ENCODE measurements around the gene PIGR. TPM values are rescaled to one million over a fixed set of nuclear protein-coding genes. Genes with fewer than 3 reads are reported as not detected.

PIGR gene
- total and polyA plus RNA-seq, 9 of the 15 experiments (the other 6 are each of a cell fraction or from before 2014, with no cell fraction given) = 0.01 to 1.5 (median 0.03) TPM; not detected in 4

DNA sequence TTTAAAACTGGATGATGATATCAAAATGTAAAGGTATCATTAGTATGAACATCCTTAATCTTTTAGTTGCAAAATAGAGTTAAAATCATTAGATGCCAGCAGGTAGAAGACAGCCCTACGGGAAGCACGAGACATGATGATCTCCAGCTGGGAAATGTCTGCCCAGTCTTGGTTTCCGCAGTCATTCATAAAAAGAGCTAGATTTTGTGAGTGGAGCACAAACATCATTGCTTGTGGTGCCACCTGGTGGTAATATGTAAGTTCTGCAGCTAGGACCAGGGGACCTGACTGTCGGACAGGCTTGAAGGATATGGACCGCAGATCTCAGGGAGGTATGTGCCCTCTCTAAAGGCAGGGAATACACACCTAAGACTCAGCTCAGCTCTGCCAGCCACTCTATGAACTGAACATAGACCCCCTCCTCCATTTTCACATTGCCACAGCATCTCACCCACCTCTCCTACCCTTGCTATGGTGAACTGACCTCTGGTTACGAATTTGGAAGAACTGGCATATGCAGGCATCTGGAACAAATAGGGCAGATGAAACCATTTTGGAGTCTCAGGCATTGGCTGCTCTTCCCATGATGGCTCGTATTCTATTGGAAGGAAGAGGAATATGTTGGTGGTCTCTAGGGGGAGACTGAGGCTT is 33.7 kb downstream of the PIGR start:
- H3K9me3 ChIP-seq (replicated peaks; ENCODE audit: control insufficient read depth, insufficient read depth, low read depth, low read length) = no peaks in the 10 kb centered on the region
- H3K4me3 ChIP-seq = no peak overlapping the region
- H2AFZ ChIP-seq (ENCODE audit: low read depth, low read length) = no peak overlapping the region
- in situ Hi-C loops (cut with MboI) (loop anchor here (5.0 to 25.0 kb wide), 3 partner anchors 175 to 425 kb away; partner anchors contain the start of gene EIF2D), intact Hi-C loops (cut with micrococcal nuclease) (loop anchor here (1.0 to 5.0 kb wide), 8 partner anchors 70 to 585 kb away; partner anchors contain the start of gene CR1)
- WGBS (ENCODE audit: insufficient coverage, low coverage, missing lambda C conversion rate) = 12% methylated on average over 7 of the region's 7 CpGs
- H4K20me1 ChIP-seq (replicated peaks; ENCODE audit: control insufficient read depth, insufficient read depth, low read length) = 0 out of 2 replicates have a peak, but pooled peaks cover 3% of the 10 kb centered on the region
- H3K9ac ChIP-seq (ENCODE audit: insufficient read depth in 1 of 2, low read depth in 2 of 2, low read length in 2 of 2) = no peak overlapping the region
- no peaks in the 10 kb centered on the region for H3K9me1 ChIP-seq (ENCODE audit: control insufficient read depth, insufficient read depth, low read length)
- POLR2A ChIA-PET = interaction anchor here (0.8 to 1.4 kb wide), 4 partner anchors 20 to 280 kb away, joined by 3 to 5 read pairs (median 4); partner anchors contain the start of gene DYRK3
- peaks cover 4 to 12% of the 10 kb centered on the region in 2 experiments; a peak in 3 of 5 replicates for H3K4me1 ChIP-seq (replicated peaks in 1 of 2; ENCODE audit: control insufficient read depth in 2 of 2, insufficient read depth in 2 of 2, low read length in 2 of 2)
- FAIRE-seq = peak; percentile 99
- ATAC-seq = peak; percentile 81
- no peak overlapping the region for H3K4me2 ChIP-seq (ENCODE audit: insufficient read depth, low read length)
- peak; percentile 81 to 89 (median 84) for DNase-seq (ENCODE audit: extremely low read depth in 1 of 4, low spot score in 3 of 4)
- CTCF ChIA-PET (ENCODE audit: low intra/inter-chr PET ratio) = interaction anchor here (0.5 to 3.8 kb wide), 23 partner anchors 20 to 653 kb away, joined by 3 to 43 read pairs (median 5); partner anchors contain the start of genes DYRK3 and IL20
- peaks cover 45 to 63% of the 10 kb centered on the region in 2 experiments for H3K27me3 ChIP-seq (ENCODE audit: control insufficient read depth in 2 of 2, insufficient read depth in 2 of 2, low read length in 2 of 2)
- H3K79me2 ChIP-seq (ENCODE audit: control insufficient read depth, insufficient read depth, low read length) = no peaks in the 10 kb centered on the region
- H3K36me3 ChIP-seq (ENCODE audit: control insufficient read depth, insufficient read depth, low read length) = no peaks in the 10 kb centered on the region
- no peak overlapping the region for H3K27ac ChIP-seq (ENCODE audit: extremely low read depth, low read depth, low read length)
- BruUV-seq (replicated peaks) = no TSS peak
- TF ChIP-seq DACH1 (IDR thresholded peaks at IDR 0.05; ENCODE audit: partially characterized antibody) (peak; percentile 29), STAG1 (CRISPR knock-in tag; IDR thresholded peaks at IDR 0.05; ENCODE audit: borderline replicate concordance) (peak; percentile 90; the same call in 1 of the 2 replicates), XRCC5 (IDR thresholded peaks at IDR 0.05; ENCODE audit: low read depth, low read length) (peak; percentile 66; the same call in 1 of the 2 replicates), NBN (IDR thresholded peaks at IDR 0.05; ENCODE audit: low read depth) (no peak), ESRRA (IDR thresholded peaks at IDR 0.05; ENCODE audit: borderline replicate concordance, low read depth) (no peak), OTX1 (CRISPR knock-in tag; IDR thresholded peaks at IDR 0.05) (no peak), CBX3 (IDR thresholded peaks at IDR 0.05; ENCODE audit: borderline replicate concordance in 1 of 2, low read length in 2 of 2) (peak in 1 of 2 experiments; percentile 50; a peak in 1 of 3 replicates), NUFIP1 (IDR thresholded peaks at IDR 0.05; ENCODE audit: partially characterized antibody) (no peak), KDM1A (IDR thresholded peaks at IDR 0.05) (no peak), ZBTB33 (CRISPR knock-in tag; IDR thresholded peaks at IDR 0.05) (no peak), TFE3 (CRISPR knock-in tag; IDR thresholded peaks at IDR 0.05) (no peak), KDM5B (IDR thresholded peaks at IDR 0.05; ENCODE audit: insufficient replicate concordance, low read depth, low read length) (no peak), TCF7 (IDR thresholded peaks at IDR 0.05; ENCODE audit: borderline replicate concordance) (0 out of 2 replicates have a peak, but pooled peaks have one; percentile 29), CTBP1 (IDR thresholded peaks at IDR 0.05; ENCODE audit: borderline replicate concordance) (peak; percentile 28; the same call in 1 of the 2 replicates), RAD21 (CRISPR knock-in tag; conservative IDR thresholded peaks at IDR 0.05 in 1 of 2, IDR thresholded peaks at IDR 0.05 in 1 of 2) (peak; percentile 87 to 94)
- TF ChIP-seq, protein P1, sequence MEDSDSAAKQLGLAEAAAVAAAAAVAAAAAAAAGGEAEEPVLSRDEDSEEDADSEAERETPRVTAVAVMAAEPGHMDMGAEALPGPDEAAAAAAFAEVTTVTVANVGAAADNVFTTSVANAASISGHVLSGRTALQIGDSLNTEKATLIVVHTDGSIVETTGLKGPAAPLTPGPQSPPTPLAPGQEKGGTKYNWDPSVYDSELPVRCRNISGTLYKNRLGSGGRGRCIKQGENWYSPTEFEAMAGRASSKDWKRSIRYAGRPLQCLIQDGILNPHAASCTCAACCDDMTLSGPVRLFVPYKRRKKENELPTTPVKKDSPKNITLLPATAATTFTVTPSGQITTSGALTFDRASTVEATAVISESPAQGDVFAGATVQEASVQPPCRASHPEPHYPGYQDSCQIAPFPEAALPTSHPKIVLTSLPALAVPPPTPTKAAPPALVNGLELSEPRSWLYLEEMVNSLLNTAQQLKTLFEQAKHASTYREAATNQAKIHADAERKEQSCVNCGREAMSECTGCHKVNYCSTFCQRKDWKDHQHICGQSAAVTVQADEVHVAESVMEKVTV (CRISPR knock-in tag; IDR thresholded peaks at IDR 0.05) = peak; percentile 76
